ENCODE measurements around the gene MPPED2.
A peak's percentile ranks its signal among the peaks of the same experiment; 100 is the strongest.

MPPED2 gene

DNA sequence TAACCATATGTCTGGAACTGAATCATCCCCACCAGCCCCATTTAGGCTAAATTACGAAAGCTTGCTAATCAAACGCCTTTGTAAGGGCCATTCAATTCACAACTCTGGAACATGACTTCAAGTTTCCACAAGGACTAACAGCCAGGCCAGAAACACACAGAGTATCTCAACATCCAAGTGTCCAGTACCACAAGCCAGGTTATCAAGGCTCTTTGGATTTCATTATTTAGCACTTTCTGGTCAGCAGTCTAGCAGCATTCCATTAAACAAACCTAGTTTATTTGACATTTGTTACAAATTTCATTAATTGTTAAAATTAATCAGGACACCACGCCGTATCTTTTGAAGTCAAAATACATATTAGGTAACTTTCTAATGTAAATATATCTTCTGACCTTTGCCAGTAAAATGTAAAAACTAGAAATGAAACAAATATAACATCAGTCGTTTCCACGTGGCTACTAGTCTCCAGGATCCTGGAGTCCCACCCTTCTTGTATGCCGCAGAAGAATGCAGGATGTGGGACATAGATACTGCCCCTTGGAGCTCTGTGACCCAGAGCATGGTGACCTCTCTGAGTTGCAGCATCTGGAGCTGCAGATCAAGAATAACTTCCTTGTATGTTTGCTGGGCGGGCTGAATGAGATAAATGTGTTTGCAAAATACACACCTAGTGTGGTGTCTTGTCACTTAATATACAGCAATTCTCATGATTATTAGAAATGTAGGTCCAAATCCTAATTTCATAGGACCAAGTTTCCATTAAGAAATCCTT, 64.7 kb downstream of the MPPED2 start:
- peaks cover 28% of the 10 kb centered on the region for H3K27me3 Mint-ChIP-seq (ENCODE audit: low read depth)
- H3K27ac Mint-ChIP-seq, result no peak overlapping the region
- H3K4me1 Mint-ChIP-seq, result peaks cover 19% of the 10 kb centered on the region
- no peak overlapping the region for H3K4me3 Mint-ChIP-seq
- H3K9me3 Mint-ChIP-seq, result no peaks in the 10 kb centered on the region
- no peak for TF ChIP-seq CTCF (IDR thresholded peaks at IDR 0.05; ENCODE audit: unreplicated experiment in 3 of 3)
- H3K36me3 Mint-ChIP-seq (ENCODE audit: low read depth), result peaks cover 4% of the 10 kb centered on the region

DNA sequence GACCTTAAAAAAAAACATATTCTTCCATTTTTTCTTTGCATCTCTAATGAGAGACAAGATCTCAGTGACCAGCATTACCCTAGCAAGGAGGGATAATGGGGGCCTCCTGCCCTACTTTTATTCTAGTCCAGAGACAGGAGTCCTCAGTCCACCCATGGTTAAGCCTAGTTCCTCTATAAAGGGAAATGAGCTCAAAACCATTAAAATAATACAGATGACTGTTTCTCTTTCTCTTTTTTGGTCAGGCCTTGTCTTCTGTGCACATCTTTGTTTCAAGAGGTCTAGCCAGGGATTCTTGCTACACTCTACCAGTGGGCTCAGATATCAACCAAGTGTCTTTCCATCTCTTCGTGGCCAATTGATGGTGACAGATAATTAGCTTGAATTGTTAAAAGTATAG, 73.1 kb downstream of the MPPED2 start:
- H3K36me3 Mint-ChIP-seq (ENCODE audit: low read depth), result peaks cover 6% of the 10 kb centered on the region
- no peaks in the 10 kb centered on the region for H3K9me3 Mint-ChIP-seq
- no peaks in the 10 kb centered on the region for H3K4me1 Mint-ChIP-seq
- TF ChIP-seq CTCF (IDR thresholded peaks at IDR 0.05; ENCODE audit: unreplicated experiment in 3 of 3), result no peak
- peaks cover 7% of the 10 kb centered on the region for H3K27me3 Mint-ChIP-seq (ENCODE audit: low read depth)
- H3K4me3 Mint-ChIP-seq, result no peak overlapping the region
- H3K27ac Mint-ChIP-seq, result no peak overlapping the region

DNA sequence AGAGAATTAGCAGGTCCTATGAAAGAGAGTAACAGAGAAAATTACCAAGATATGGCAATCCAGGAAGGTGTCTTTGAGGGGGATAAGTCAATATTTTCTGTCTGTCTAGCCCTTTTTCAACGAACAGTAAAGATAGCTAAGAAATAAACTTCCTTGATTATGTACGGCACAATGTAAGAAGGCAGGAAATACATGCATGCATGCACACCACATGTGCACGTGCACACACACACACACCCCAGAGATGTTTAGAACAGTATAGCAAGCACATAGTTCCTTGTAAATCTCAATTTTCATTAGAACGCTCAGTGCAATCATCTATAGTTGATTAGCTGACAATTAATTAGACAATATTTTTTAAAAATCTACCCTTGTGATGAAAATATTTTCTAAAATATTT, 74.7 kb downstream of the MPPED2 start:
- no peak overlapping the region for H3K4me3 Mint-ChIP-seq
- H3K27ac Mint-ChIP-seq, result no peak overlapping the region
- TF ChIP-seq CTCF (IDR thresholded peaks at IDR 0.05; ENCODE audit: unreplicated experiment in 3 of 3), result no peak
- H3K27me3 Mint-ChIP-seq (ENCODE audit: low read depth), result peaks cover 4% of the 10 kb centered on the region
- peaks cover 6% of the 10 kb centered on the region for H3K36me3 Mint-ChIP-seq (ENCODE audit: low read depth)
- no peaks in the 10 kb centered on the region for H3K9me3 Mint-ChIP-seq
- no peaks in the 10 kb centered on the region for H3K4me1 Mint-ChIP-seq

DNA sequence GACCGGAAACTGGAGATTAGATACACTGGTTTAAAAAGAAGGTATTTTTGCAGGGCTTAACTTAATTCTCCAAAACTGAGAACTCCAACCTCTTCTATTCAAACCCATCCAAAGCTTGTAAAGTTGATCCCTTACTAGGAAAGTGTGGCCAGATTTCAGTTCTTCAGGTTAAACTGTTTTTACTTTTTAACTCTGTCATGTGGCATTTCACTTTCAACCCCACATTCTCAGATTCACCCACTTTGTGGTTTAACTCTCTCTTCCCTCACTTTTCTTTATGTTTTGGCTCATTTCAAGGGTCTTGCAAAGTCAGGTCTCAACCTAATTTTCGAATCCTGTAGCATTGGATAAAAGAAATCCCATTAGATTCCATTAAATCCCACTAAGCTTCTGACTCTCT, 75.4 kb downstream of the MPPED2 start:
- Mint-ChIP-seq H3K27ac (no peak overlapping the region), H3K27me3 (ENCODE audit: low read depth) (peaks cover 4% of the 10 kb centered on the region), H3K4me1 (peaks cover under 1% of the 10 kb centered on the region), H3K9me3 (no peaks in the 10 kb centered on the region), H3K36me3 (ENCODE audit: low read depth) (peaks cover 6% of the 10 kb centered on the region), H3K4me3 (no peak overlapping the region)
- TF ChIP-seq CTCF (IDR thresholded peaks at IDR 0.05; ENCODE audit: unreplicated experiment in 3 of 3), result no peak

DNA sequence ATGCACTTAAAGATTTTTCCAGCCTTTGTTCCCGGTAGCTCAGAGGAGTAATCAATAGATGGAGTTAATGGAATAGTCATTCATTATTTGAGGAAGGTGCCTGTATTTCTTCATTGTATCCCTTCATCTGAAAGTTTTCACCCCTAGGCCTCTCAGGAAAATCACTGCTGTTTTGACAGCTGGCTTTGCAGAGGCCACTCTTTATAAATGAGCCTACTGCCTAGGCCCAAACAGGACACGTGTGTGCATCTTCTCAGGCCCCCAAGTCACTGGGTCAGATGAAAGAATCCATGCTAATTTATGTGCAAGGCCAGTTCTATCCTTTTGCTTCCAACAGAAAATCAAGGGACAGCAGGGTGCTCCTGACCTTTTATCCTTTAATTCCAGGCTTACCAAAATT, 76.8 kb downstream of the MPPED2 start:
- H3K4me3 Mint-ChIP-seq, result no peak overlapping the region
- H3K27ac Mint-ChIP-seq, result no peak overlapping the region
- peaks cover 14% of the 10 kb centered on the region for H3K4me1 Mint-ChIP-seq
- TF ChIP-seq CTCF (IDR thresholded peaks at IDR 0.05; ENCODE audit: unreplicated experiment in 3 of 3), result no peak
- H3K27me3 Mint-ChIP-seq (ENCODE audit: low read depth), result no peaks in the 10 kb centered on the region
- no peaks in the 10 kb centered on the region for H3K9me3 Mint-ChIP-seq
- H3K36me3 Mint-ChIP-seq (ENCODE audit: low read depth), result peaks cover 6% of the 10 kb centered on the region

- Mint-ChIP-seq H3K4me3 (no peak overlapping the region), H3K27ac (peak overlapping the region in 1 of 3 experiments; percentile 2), H3K27me3 (ENCODE audit: low read depth) (no peaks in the 10 kb centered on the region), H3K4me1 (peaks cover 18% of the 10 kb centered on the region), H3K36me3 (ENCODE audit: low read depth) (peaks cover 5% of the 10 kb centered on the region), H3K9me3 (no peaks in the 10 kb centered on the region)
- no peak for TF ChIP-seq CTCF (IDR thresholded peaks at IDR 0.05; ENCODE audit: unreplicated experiment in 3 of 3)
Measured at GRCh38 chr11:30508594-30508993, 77.6 kb downstream of the MPPED2 start.

All from nephron (organoid).